Measurements from ENCODE around the gene SSBP4. TPM values are rescaled to one million over a fixed set of nuclear protein-coding genes. Genes with fewer than 3 reads are reported as not detected.

SSBP4 gene
- total and polyA plus RNA-seq, 2 donors (not counting 1 experiment from before 2014, with no cell fraction given): 37.0 to 64.2 TPM

DNA sequence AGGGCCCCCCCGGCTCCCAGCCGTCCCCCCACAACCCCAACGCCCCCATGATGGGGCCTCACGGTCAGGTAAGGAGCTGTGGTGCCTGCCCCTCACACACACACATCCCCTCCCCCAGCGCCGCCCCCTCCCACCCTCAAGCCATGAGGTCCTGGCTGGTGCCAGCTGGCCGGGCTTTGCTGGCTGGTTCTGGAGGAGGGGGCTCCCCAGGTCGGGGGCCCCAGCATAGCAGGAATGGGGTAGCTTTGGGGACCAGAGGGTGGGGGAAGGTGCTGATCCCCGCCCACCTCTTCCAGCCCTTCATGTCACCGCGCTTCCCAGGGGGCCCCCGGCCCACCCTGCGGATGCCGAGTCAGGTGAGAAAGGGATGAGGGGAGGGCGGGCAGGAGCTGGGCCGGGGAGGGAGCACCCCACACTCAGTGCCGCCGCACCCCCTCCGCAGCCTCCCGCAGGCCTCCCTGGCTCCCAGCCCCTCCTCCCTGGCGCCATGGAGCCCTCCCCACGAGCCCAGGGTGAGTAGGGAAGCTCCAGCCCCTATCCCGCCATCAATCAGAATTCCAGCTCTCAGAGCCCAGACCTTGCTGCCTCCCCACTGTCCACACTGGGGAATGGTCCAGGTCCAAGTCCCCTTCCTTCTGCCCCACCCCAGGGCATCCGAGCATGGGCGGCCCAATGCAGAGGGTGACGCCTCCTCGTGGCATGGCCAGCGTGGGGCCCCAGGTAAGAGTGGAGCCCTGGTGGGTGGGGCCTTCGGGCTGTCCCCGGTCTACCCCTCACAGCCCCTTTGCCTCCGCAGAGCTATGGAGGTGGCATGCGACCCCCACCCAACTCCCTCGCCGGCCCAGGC lies 12.4 kb downstream of the SSBP4 start:
- Mint-ChIP-seq H3K9me3 (ENCODE audit: insufficient read depth) (no peaks in the 10 kb centered on the region), H3K27ac (no peak overlapping the region), H3K4me3 (peak overlapping the region; percentile 66), H3K27me3 (no peaks in the 10 kb centered on the region), H3K4me1 (peaks cover 35% of the 10 kb centered on the region)
- Histone ChIP-seq H3K27me3 (replicated peaks in 1 of 4; ENCODE audit: control extremely low read depth in 1 of 4, control insufficient read depth in 3 of 4, insufficient read depth in 4 of 4, low read length in 3 of 4) (no peaks in the 10 kb centered on the region), H3K27ac (ENCODE audit: low read length in 2 of 2) (no peak overlapping the region), H4K20me1 (ENCODE audit: control insufficient read depth, insufficient read depth, low read length, poor library complexity, severe bottlenecking) (peaks cover 31% of the 10 kb centered on the region), H2AFZ (ENCODE audit: insufficient read depth, low read depth, low read length, poor library complexity, severe bottlenecking) (no peak overlapping the region), H3K4me1 (ENCODE audit: control insufficient read depth in 2 of 2, insufficient read depth in 2 of 2, low read length in 2 of 2) (peaks cover 38 to 54% of the 10 kb centered on the region in 2 donors), H3K4me3 (ENCODE audit: control extremely low read depth in 1 of 5, extremely low read depth in 1 of 5, insufficient read depth in 1 of 5, low read depth in 2 of 5, low read length in 4 of 5) (no peak overlapping the region), H3K9me3 (ENCODE audit: control extremely low read depth in 1 of 3, control insufficient read depth in 2 of 3, insufficient read depth in 1 of 3, low read length in 2 of 3) (no peaks in the 10 kb centered on the region), H3K36me3 (replicated peaks in 1 of 2; ENCODE audit: control extremely low read depth in 1 of 2, control insufficient read depth in 1 of 2, extremely low read depth in 1 of 2, insufficient read depth in 2 of 2, low read length in 1 of 2) (no peaks in the 10 kb centered on the region), H3K4me2 (replicated peaks; ENCODE audit: low read depth, low read length, poor library complexity, severe bottlenecking) (peak overlapping the region; percentile 98), H3K9ac (ENCODE audit: low read length) (no peak overlapping the region), H3K79me2 (ENCODE audit: control insufficient read depth, insufficient read depth, low read length) (peaks cover 10% of the 10 kb centered on the region)
- TF ChIP-seq, protein P1, sequence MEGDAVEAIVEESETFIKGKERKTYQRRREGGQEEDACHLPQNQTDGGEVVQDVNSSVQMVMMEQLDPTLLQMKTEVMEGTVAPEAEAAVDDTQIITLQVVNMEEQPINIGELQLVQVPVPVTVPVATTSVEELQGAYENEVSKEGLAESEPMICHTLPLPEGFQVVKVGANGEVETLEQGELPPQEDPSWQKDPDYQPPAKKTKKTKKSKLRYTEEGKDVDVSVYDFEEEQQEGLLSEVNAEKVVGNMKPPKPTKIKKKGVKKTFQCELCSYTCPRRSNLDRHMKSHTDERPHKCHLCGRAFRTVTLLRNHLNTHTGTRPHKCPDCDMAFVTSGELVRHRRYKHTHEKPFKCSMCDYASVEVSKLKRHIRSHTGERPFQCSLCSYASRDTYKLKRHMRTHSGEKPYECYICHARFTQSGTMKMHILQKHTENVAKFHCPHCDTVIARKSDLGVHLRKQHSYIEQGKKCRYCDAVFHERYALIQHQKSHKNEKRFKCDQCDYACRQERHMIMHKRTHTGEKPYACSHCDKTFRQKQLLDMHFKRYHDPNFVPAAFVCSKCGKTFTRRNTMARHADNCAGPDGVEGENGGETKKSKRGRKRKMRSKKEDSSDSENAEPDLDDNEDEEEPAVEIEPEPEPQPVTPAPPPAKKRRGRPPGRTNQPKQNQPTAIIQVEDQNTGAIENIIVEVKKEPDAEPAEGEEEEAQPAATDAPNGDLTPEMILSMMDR (IDR thresholded peaks at IDR 0.05): no peak
- intact Hi-C loops (cut with micrococcal nuclease): no loop called here
- ChIA-PET CTCF (interaction anchor here (0.7 to 3.4 kb wide), 3 partner anchors 12 to 152 kb away, joined by 3 to 13 read pairs (median 4); partner anchors contain the start of gene SSBP4), POLR2A (interaction anchor here (0.6 to 1.0 kb wide), 3 partner anchors 10 to 261 kb away, joined by 3 to 12 read pairs (median 6); no protein-coding TSS in a partner anchor)
- peak; percentile 41 for DNase-seq
- 91% methylated on average over 13 of the region's 34 CpGs for WGBS (ENCODE audit: insufficient coverage)
- no peak for ATAC-seq (ENCODE audit: low read depth)
